Measurements from ENCODE around the gene PTTG2. TPM values are rescaled to one million over a fixed set of nuclear protein-coding genes. Genes with fewer than 3 reads are reported as not detected.
"Not testable (repeated sequence)": the region's sequence is repeated elsewhere in the genome, so short reads cannot be mapped to it uniquely, and the experiment has no call there.

Gene PTTG2
- total RNA-seq (2014; rRNA removed; shearing (Covaris generic)), result not detected in 2 replicates

- Histone ChIP-seq H3K36me3 (no peaks in the 10 kb centered on the region), H3K9me3 (replicated peaks) (no peaks in the 10 kb centered on the region), H3K4me1 (peaks cover 4% of the 10 kb centered on the region; the same call in 1 of the 2 replicates), H3K27ac (no peak within 1 kb of the TSS), H3K4me3 (no peak within 1 kb of the TSS), H3K27me3 (no peaks in the 10 kb centered on the region)
- no peak for DNase-seq
Measured at GRCh38 chr4:37960098-37960497, at the start of gene PTTG2. Gene PTTG2, plus strand, starts transcription at chr4:37960398. Its CDS starts 37 bp downstream, at chr4:37960435.

DNA sequence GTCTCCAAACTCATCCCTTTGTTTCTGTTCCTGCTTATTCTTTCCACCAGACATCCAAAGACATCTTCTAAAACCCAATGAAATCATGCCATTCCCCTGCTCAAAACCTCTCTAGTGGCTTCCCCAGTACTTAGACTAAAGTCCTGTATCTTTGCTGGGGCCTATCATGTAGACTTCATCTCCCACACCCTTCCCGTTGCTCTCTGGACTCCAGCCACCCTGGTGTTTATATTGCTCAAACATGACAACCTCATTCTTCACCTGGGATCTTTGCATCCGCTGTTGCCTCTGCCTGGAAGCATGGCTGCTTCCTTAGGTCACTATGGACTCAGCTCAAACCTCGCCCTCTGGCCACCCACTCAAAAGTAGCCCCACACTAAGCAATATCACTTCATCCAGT is 45.7 kb upstream of the PTTG2 start:
- no peaks in the 10 kb centered on the region; the same call in 1 of the 2 replicates for H3K4me1 ChIP-seq

GRCh38 chr4:37917388-37917787 is 42.8 kb upstream of the PTTG2 start:
- H3K36me3 ChIP-seq, result no peaks in the 10 kb centered on the region
- DNase-seq, result no peak
- H3K4me3 ChIP-seq, result no peak overlapping the region
- H3K9me3 ChIP-seq (replicated peaks), result 0 out of 2 replicates have a peak, but pooled peaks cover 3% of the 10 kb centered on the region
- no peaks in the 10 kb centered on the region for H3K4me1 ChIP-seq
- no peak overlapping the region for H3K27ac ChIP-seq
- peaks cover 7% of the 10 kb centered on the region for H3K27me3 ChIP-seq

More for the DNA sequence above, 45.7 kb upstream of the PTTG2 start:
- Histone ChIP-seq H3K36me3 (no peaks in the 10 kb centered on the region), H3K27me3 (peaks cover 7% of the 10 kb centered on the region), H3K4me3 (no peak overlapping the region), H3K9me3 (replicated peaks) (0 out of 2 replicates have a peak, but pooled peaks cover 3% of the 10 kb centered on the region), H3K27ac (no peak overlapping the region)
- DNase-seq, result no peak

GRCh38 chr4:37918653-37919052 is 41.5 kb upstream of the PTTG2 start:
- Histone ChIP-seq H3K27me3 (peaks cover 7% of the 10 kb centered on the region), H3K4me3 (no peak overlapping the region), H3K27ac (no peak overlapping the region), H3K4me1 (no peaks in the 10 kb centered on the region), H3K36me3 (no peaks in the 10 kb centered on the region), H3K9me3 (replicated peaks) (0 out of 2 replicates have a peak, but pooled peaks cover 3% of the 10 kb centered on the region)
- DNase-seq, result no peak

- Histone ChIP-seq H3K27me3 (peaks cover 7% of the 10 kb centered on the region; the same call in 1 of the 2 replicates), H3K9me3 (replicated peaks) (no peaks in the 10 kb centered on the region), H3K27ac (no peak overlapping the region), H3K36me3 (no peaks in the 10 kb centered on the region), H3K4me3 (no peak overlapping the region), H3K4me1 (no peaks in the 10 kb centered on the region)
- DNase-seq, result peak in 1 of 2 experiments; percentile 12
Measured at GRCh38 chr4:37922328-37922727, 37.9 kb upstream of the PTTG2 start.

DNA sequence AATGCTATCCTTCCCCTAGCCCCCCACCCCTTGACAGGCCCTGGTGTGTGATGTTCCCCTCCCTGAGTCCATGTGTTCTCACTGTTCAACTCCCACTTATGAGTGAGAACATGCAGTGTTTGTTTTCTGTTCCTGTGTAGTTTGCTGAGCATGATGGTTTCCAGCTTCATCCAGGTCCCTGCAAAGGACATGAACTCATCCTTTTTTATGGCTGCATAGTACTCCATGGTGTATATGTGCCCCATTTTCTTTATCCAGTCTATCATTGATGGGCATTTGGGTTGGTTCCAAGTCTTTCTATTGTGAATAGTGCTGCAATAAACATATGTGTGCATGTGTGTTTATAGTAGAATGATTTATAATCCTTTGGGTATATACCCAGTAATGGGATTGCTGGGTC is 37.1 kb upstream of the PTTG2 start:
- not testable (repeated sequence) for H3K4me1 ChIP-seq; H3K36me3 ChIP-seq; H3K27me3 ChIP-seq; H3K9me3 ChIP-seq (replicated peaks); DNase-seq; H3K4me3 ChIP-seq; H3K27ac ChIP-seq

- Histone ChIP-seq H3K27me3 (no peaks in the 10 kb centered on the region), H3K36me3 (no peaks in the 10 kb centered on the region), H3K4me3 (no peak overlapping the region), H3K27ac (no peak overlapping the region), H3K9me3 (replicated peaks) (no peaks in the 10 kb centered on the region), H3K4me1 (no peaks in the 10 kb centered on the region)
- DNase-seq, result no peak
Measured at GRCh38 chr4:37924946-37925345, 35.3 kb upstream of the PTTG2 start.

DNA sequence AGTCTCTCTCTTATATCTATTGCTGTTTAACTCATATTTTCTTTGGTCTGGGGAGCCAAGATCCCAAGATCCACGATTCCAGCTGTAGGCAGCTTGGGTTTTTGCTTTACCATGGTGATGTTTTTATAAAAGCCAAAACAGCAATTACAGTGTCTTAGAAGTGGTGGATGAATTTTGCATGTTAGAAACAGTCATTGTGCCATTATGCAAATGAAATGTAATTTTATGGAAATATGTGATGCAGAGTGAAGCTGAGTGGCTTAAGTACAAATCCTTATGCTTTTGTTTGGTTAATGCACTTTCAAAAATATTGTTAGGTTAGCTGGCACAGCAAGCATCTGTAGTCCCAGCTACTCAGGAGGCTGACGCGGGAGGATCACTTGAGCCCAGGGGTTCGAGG is 32.8 kb upstream of the PTTG2 start:
- Histone ChIP-seq H3K27me3 (no peaks in the 10 kb centered on the region), H3K4me1 (peaks cover 9% of the 10 kb centered on the region), H3K4me3 (no peak overlapping the region), H3K9me3 (replicated peaks) (no peaks in the 10 kb centered on the region), H3K27ac (no peak overlapping the region), H3K36me3 (no peaks in the 10 kb centered on the region)
- DNase-seq, result no peak

DNA sequence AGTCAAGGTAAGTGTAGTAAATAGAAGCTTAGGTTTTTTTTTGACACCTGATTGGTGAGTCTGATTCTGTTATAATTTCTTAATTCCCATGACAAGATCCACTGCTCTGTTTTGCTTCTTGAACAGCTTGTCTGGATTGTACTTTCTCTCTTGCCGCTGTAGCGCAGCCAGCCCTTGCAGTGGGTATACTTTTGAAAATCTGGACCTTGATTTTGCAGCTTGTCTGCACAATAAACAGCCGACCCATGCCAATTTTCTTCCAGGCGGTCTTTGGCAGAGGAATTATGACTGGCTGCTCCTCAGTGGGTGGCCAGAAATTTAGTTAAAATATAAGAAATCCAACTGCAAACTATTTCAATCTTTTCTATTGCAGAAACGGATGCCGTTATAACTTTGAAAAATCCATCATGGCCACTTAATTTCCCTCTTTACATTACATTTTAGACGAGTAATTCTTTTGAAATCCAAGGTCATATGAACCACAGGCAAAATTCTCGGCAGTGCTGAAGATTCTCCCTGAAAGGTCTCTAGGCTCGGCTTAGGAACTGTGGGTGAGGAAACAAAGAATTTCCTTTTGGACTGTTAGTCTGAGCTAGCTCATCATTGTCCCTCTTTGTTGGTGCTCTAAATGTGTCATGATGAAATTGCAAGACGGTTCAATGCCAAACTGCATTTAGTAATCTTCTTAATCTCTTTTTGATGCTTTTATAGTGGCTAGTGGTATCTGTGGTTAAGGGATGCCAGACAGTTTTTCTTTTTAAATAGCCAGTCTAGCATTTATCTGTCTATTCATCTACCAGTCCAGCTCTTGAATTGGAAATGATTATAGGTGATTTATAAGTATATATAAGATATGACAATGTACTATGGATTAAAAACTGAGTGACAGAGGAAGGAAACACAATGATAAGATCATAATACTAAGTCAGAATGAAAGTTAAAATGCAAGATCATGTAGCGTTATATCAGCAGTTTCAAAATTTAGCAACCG is 31.5 kb upstream of the PTTG2 start:
- peak in 1 of 2 experiments; percentile 22 for DNase-seq
- Histone ChIP-seq H3K4me1 (peaks cover 9% of the 10 kb centered on the region), H3K4me3 (no peak overlapping the region), H3K36me3 (no peaks in the 10 kb centered on the region), H3K27ac (no peak overlapping the region), H3K27me3 (no peaks in the 10 kb centered on the region), H3K9me3 (replicated peaks) (no peaks in the 10 kb centered on the region)

DNA sequence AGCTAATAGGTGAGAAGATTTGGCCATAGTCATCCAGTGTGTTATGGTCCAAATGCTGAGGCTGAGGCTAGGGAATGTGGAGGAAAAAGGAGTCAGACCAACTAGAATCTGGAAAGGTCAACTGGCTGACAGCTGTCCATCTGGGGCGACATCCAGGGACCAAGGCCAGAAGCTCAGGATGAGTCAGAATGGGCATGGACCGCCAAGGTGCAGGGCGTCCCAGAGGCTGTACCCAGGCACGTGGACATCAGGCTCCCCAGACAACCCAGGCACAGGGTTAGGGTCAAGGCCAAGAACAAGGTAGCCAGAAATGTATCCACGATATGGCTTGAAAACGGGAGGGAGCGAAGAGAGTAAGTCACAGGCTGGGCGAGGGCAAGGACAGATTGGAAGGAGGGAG is 26.1 kb upstream of the PTTG2 start:
- Histone ChIP-seq H3K4me3 (no peak overlapping the region), H3K9me3 (replicated peaks) (no peaks in the 10 kb centered on the region), H3K36me3 (no peaks in the 10 kb centered on the region), H3K4me1 (peaks cover 9% of the 10 kb centered on the region), H3K27me3 (no peaks in the 10 kb centered on the region), H3K27ac (no peak overlapping the region)
- DNase-seq, result no peak

DNA sequence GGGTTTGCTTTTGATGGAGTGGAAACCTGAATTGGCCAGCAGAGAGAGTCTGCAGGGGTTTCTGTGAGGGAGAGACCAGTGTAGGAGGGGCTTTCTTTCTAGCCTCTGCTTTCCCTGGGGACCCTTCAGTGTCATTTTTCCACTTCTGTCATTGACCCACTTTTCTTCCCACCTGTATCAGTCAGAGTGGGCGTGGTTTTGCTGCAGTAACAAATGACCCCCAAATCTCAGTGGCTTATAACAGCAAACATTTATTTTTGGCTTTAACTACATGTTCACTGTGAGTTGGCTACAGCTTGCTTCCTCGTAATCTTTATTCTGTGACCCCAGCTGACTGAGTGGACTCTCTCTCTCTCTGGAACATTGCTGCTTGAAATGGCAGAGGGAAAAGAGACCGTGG is 25.6 kb upstream of the PTTG2 start:
- Histone ChIP-seq H3K4me1 (peaks cover 9% of the 10 kb centered on the region), H3K36me3 (no peaks in the 10 kb centered on the region), H3K27me3 (no peaks in the 10 kb centered on the region), H3K9me3 (replicated peaks) (no peaks in the 10 kb centered on the region), H3K4me3 (no peak overlapping the region), H3K27ac (no peak overlapping the region)
- DNase-seq, result no peak

GRCh38 chr4:37935026-37935425 is 25.2 kb upstream of the PTTG2 start:
- H3K27me3 ChIP-seq, result no peaks in the 10 kb centered on the region
- peaks cover 9% of the 10 kb centered on the region for H3K4me1 ChIP-seq
- H3K4me3 ChIP-seq, result no peak overlapping the region
- DNase-seq, result no peak
- H3K36me3 ChIP-seq, result no peaks in the 10 kb centered on the region
- H3K9me3 ChIP-seq (replicated peaks), result no peaks in the 10 kb centered on the region
- H3K27ac ChIP-seq, result no peak overlapping the region

GRCh38 chr4:37936889-37937498 is 23.2 kb upstream of the PTTG2 start:
- no peak for DNase-seq
- Histone ChIP-seq H3K4me1 (peaks cover 3% of the 10 kb centered on the region; the same call in 1 of the 2 replicates), H3K36me3 (no peaks in the 10 kb centered on the region), H3K9me3 (replicated peaks) (0 out of 2 replicates have a peak, but pooled peaks cover 3% of the 10 kb centered on the region), H3K4me3 (no peak overlapping the region), H3K27ac (no peak overlapping the region), H3K27me3 (no peaks in the 10 kb centered on the region)

DNA sequence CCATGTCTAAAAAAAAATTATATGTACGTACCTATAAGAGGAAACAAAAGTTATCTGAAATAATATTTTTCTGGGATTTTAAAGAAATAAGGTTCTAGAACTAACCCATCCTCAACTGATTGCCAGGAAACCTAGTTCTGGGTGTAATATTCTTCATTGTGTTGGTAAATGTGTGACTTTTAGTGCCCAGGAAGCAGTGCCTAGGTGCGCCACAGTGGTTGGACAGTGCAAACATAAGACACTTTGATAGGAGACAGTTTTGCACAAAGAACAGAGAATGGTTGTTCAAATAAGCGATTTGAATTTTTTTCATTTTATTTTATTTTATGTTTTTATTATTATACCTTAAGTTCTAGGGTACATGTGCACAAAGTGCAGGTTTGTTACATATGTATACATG is 22.0 kb upstream of the PTTG2 start:
- Histone ChIP-seq H3K36me3 (no peaks in the 10 kb centered on the region), H3K9me3 (replicated peaks) (0 out of 2 replicates have a peak, but pooled peaks cover 3% of the 10 kb centered on the region), H3K27ac (no peak overlapping the region), H3K4me1 (no peaks in the 10 kb centered on the region), H3K27me3 (no peaks in the 10 kb centered on the region), H3K4me3 (no peak overlapping the region)
- DNase-seq, result no peak
